ENCODE data around the gene SUPT16H. TPM values are rescaled to one million over a fixed set of nuclear protein-coding genes. Genes with fewer than 3 reads are reported as not detected.

Gene SUPT16H
- total RNA-seq, 4 donors from 2014 or later = 47.5 to 69.0 (median 60.7) TPM

- Histone ChIP-seq H3K27ac (no peak overlapping the region), H3K36me3 (peaks cover 0 to 95% (median 39%) of the 10 kb centered on the region in 3 donors), H3K4me3 (no peak overlapping the region), H3K4me1 (no peaks in the 10 kb centered on the region), H3K9me3 (no peaks in the 10 kb centered on the region), H3K27me3 (no peaks in the 10 kb centered on the region)
- DNase-seq (ENCODE audit: low spot score in 2 of 2) = no peak
- TF ChIP-seq EP300 (IDR thresholded peaks at IDR 0.05) = no peak
- no peak for TF ChIP-seq CTCF (IDR thresholded peaks at IDR 0.05)
- TF ChIP-seq POLR2A (IDR thresholded peaks at IDR 0.05) = no peak
- 95% methylated on average over 4 of the region's 4 CpGs for WGBS, 2 donors
Measured at GRCh38 chr14:21415329-21415728, 31.5 kb upstream of the SUPT16H start.

- H3K9me3 ChIP-seq = no peaks in the 10 kb centered on the region
- H3K4me1 ChIP-seq = no peaks in the 10 kb centered on the region
- H3K27ac ChIP-seq = no peak overlapping the region
- peaks cover 2 to 95% (median 31%) of the 10 kb centered on the region in 3 donors for H3K36me3 ChIP-seq
- no peak for DNase-seq (ENCODE audit: low spot score in 2 of 2)
- no peak overlapping the region for H3K4me3 ChIP-seq
- TF ChIP-seq POLR2A (IDR thresholded peaks at IDR 0.05) (no peak), EP300 (IDR thresholded peaks at IDR 0.05) (no peak), CTCF (IDR thresholded peaks at IDR 0.05) (no peak)
- 97 to 100% methylated on average over 1 of the region's 1 CpG for WGBS, 2 donors
- H3K27me3 ChIP-seq = no peaks in the 10 kb centered on the region
Measured at GRCh38 chr14:21414137-21414631, 30.4 kb upstream of the SUPT16H start.

GRCh38 chr14:21408147-21408546 is 24.3 kb upstream of the SUPT16H start:
- no peak for DNase-seq (ENCODE audit: low spot score in 2 of 2)
- H3K36me3 ChIP-seq = peaks cover 14 to 100% (median 29%) of the 10 kb centered on the region in 3 donors
- H3K27ac ChIP-seq = no peak overlapping the region
- no peaks in the 10 kb centered on the region for H3K4me1 ChIP-seq
- H3K9me3 ChIP-seq = no peaks in the 10 kb centered on the region
- H3K4me3 ChIP-seq = no peak overlapping the region
- H3K27me3 ChIP-seq = no peaks in the 10 kb centered on the region
- 70 to 78% methylated on average over 3 of the region's 3 CpGs for WGBS, 2 donors
- TF ChIP-seq EP300 (IDR thresholded peaks at IDR 0.05) (no peak), POLR2A (IDR thresholded peaks at IDR 0.05) (no peak)

- no peak overlapping the region for H3K27ac ChIP-seq
- no peak overlapping the region for H3K4me3 ChIP-seq
- no peaks in the 10 kb centered on the region for H3K27me3 ChIP-seq
- no peak for TF ChIP-seq EP300 (IDR thresholded peaks at IDR 0.05)
- TF ChIP-seq POLR2A (IDR thresholded peaks at IDR 0.05) = no peak
- TF ChIP-seq CTCF (IDR thresholded peaks at IDR 0.05) = no peak
- no peaks in the 10 kb centered on the region for H3K9me3 ChIP-seq
- DNase-seq (ENCODE audit: low spot score in 2 of 2) = no peak
- H3K36me3 ChIP-seq = peaks cover 14 to 100% (median 41%) of the 10 kb centered on the region in 3 donors
- no peaks in the 10 kb centered on the region for H3K4me1 ChIP-seq
Measured at GRCh38 chr14:21406213-21406612, 22.4 kb upstream of the SUPT16H start.

GRCh38 chr14:21405097-21405496 is 21.3 kb upstream of the SUPT16H start:
- Histone ChIP-seq H3K9me3 (no peaks in the 10 kb centered on the region), H3K4me1 (no peaks in the 10 kb centered on the region), H3K27ac (no peak overlapping the region), H3K36me3 (peaks cover 13 to 100% (median 51%) of the 10 kb centered on the region in 3 donors), H3K4me3 (no peak overlapping the region), H3K27me3 (no peaks in the 10 kb centered on the region)
- TF ChIP-seq CTCF (IDR thresholded peaks at IDR 0.05) = no peak
- no peak for TF ChIP-seq POLR2A (IDR thresholded peaks at IDR 0.05)
- no peak for TF ChIP-seq EP300 (IDR thresholded peaks at IDR 0.05)
- 66 to 73% methylated on average over 3 of the region's 3 CpGs for WGBS, 2 donors
- no peak for DNase-seq (ENCODE audit: low spot score in 2 of 2)
